Measurements from ENCODE around the gene SLC9A9.
"Not testable (repeated sequence)": the region's sequence is repeated elsewhere in the genome, so short reads cannot be mapped to it uniquely, and the experiment has no call there.

- not testable (repeated sequence) for TF ChIP-seq CTCF (IDR thresholded peaks at IDR 0.05; ENCODE audit: insufficient read depth, low read length); POLR2AphosphoS5 (IDR thresholded peaks at IDR 0.05; ENCODE audit: low read depth); GABPA (IDR thresholded peaks at IDR 0.05; ENCODE audit: low read depth); SPI1 (IDR thresholded peaks at IDR 0.05; ENCODE audit: borderline replicate concordance, low read depth)
Observed at GRCh38 chr3:143873553-143873952, 25.3 kb upstream of the SLC9A9 start.

All from HL-60 (cell line).